Activated CD8-positive, alpha-beta memory T cell treated with anti-CD3 and anti-CD28 coated beads, Interleukin-2, amount 50 U/mL, for 24 hours (primary cell): ENCODE measurements around the gene PLBD2.

Experiments
- DNase-seq: peaks from one replicate; pipeline ENCODE4 v3.0.0-alpha.2; 2020; ENCODE audit errors: extremely low read depth

Gene PLBD2

GRCh38 chr12:113358381-113359132, at the start of gene PLBD2:
Gene PLBD2 (plus strand): TSS chr12:113358587. CDS start chr12:113358601, 14 bp downstream.
- DNase-seq: peak; percentile 86

- no peak for DNase-seq
Observed at GRCh38 chr12:113310489-113310888, 47.9 kb upstream of the PLBD2 start.

DNA sequence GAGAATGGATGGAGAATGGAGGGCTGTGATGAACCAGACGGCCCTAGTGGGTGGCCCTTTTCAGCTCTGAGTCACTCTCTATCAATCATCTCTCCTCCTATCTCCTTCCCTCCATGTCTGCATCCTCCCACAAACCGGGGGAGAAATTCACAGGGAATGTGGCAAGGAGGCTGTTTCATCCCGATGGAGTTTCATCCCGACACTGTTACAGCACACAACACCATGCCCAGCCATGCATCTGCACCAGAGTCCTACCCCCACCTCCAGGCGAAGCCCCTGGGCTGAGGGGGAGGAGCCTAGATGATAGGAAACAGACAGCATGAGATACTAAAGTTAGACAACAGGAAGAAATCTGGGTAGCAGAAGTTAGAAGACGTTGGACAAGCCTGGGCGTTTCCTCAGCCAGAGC, 44.3 kb upstream of the PLBD2 start:
- DNase-seq: no peak

- no peak for DNase-seq
Observed at GRCh38 chr12:113315358-113315757, 43.0 kb upstream of the PLBD2 start.

- no peak for DNase-seq
Observed at GRCh38 chr12:113316155-113316554, 42.2 kb upstream of the PLBD2 start.

GRCh38 chr12:113317122-113317521, 41.3 kb upstream of the PLBD2 start:
- DNase-seq: no peak

GRCh38 chr12:113318046-113318656, 40.2 kb upstream of the PLBD2 start:
- no peak for DNase-seq

DNA sequence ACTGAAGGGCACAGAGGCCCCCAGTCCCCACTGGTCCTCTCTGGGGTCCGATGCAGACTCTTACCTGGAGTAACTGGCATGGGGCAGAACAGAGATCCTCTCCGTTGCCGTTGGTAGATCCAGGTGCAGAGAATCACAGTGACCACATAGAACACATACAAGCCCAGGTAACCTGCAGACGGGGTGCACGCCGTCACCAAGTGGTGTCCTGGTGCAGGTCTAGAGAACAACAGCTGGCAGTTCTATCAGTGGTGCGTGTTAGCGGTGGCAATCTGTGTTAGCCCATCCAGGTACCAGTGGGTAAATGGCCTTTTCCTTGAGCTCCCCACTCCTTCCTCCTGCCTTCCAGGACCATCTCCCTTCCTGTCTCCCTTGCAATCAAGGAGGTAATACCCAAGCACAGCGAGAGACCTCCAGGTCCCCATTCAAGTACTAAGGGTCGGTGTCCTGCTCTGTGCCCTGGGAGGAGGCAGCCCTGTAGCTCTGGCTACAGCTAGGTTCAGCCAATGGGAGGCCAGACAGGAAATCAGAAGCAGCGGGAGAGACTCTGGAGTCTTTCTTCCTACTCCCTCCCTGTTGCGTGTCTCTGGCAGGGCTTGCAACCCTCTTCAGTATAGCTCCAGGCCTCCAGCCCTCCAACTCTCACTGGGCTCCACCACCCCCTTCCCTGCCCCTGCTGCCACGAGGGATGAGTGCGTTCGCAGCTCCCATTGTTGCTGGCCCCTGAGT, 39.3 kb upstream of the PLBD2 start:
- no peak for DNase-seq

GRCh38 chr12:113320401-113320800, 38.0 kb upstream of the PLBD2 start:
- no peak for DNase-seq

DNA sequence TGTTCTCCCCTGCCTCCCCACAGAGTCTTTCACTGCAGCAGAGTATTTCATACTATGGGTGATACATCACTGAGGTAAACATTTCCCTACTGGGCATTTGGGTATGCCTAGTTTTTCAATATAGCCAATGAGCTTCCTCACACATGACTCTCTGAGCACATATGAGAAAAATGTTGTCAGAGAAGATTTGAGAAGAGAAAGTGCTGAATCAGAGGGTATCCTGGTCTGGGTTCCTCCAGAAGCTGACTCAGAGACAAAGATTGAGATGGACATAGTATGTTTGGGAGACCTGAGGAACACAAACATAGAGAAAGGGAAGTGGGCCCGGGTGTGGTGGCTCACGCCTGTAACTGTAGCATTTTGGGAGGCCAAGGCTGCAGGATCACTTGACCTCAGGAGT, 36.0 kb upstream of the PLBD2 start:
- no peak for DNase-seq

- no peak for DNase-seq
Observed at GRCh38 chr12:113325916-113326315, 32.5 kb upstream of the PLBD2 start.

- no peak for DNase-seq
Observed at GRCh38 chr12:113326775-113327395, 31.5 kb upstream of the PLBD2 start.

DNA sequence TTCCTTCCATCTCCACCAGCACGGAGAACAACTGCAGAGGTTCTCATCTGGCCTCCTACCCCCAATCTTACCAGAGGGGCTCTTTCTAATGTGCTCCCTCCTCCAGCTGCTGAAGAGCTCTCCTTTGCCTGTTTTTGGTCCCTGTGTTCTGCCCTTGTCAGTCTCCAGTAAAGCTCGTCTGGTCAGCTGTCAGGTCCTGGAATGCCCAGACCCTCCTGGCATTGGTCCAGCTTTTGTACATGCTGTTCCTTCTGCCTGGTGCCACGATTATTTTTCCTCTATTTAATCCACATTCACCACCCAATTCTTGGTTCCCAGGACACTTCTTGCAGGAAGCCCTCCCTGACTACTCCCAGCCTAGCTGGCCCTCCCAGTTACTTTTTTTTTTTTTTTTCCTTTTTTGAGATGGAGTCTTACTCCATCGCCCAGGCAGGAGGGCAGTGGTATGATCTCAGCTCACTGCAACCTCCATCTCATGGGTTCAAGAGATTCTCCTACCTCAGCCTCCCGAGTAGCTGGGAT, 30.0 kb upstream of the PLBD2 start:
- DNase-seq: no peak

DNA sequence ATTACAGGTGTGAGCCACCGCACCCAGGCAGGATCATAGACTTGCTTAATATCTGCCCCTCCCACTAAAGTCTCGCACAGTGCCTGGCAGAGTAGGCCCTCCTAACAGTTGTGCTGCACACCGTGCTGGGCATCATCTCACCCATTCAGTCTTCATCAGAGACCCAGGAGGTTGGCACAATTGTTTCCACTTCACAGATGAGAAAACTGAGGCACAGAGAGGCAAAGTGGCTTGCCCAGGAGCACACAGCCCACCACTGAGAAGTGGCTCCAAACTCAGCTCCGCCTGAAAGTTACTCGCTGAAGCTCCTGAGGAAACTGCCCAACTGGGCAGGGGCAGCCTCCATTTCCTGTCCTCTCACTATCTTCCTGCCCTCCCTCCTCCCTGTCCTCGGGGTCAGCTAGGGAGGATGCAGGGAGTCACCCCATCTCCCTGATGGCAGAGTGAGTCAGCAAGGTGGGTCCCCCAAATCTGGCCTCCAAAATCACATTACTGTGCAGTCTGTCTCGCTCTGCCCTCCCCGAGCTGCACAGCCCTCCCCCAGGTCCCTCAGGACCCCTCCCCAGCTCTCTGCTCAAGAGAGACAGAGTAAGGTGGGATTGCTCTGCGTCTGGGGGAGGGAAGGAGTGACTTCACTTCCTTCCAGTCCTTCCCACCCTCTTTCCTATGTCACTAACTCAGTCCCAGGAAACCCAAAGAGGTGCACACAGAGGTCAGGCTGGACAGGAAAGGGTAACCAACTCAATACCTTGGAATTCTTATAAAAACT, 29.2 kb upstream of the PLBD2 start:
- no peak for DNase-seq

DNA sequence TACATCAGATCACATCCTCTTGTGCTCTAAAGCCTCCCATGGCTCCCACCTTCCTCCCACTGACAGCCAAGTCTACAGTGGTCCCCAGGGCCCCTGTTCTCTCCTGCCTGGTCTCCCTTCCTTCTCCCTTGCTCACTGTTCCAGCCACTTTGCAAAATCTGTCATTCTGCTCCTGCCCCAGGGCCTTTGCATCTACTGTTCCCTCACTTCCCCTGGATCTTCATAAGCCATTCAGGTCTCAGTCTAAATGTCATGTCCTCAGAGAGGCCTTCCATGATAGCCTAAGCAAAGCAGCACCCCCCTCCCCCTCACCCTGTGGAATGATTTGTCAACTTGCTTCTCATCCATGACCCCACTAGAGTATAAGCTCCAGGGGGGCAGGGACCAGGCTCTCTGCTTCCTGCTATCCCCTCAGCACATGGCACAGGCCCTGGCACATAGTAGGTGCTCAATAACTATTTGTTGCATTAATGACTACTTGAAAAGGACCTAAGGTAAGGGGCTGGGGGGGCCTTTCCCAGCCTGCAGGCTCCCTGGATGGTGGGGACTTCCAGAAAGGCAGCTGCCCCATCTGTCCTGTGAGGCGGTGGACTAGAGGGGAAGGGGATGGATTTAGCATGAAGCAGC, 28.5 kb upstream of the PLBD2 start:
- no peak for DNase-seq

- no peak for DNase-seq
Observed at GRCh38 chr12:113330505-113330904, 27.9 kb upstream of the PLBD2 start.

- DNase-seq: no peak
Observed at GRCh38 chr12:113332688-113333417, 25.5 kb upstream of the PLBD2 start.

DNA sequence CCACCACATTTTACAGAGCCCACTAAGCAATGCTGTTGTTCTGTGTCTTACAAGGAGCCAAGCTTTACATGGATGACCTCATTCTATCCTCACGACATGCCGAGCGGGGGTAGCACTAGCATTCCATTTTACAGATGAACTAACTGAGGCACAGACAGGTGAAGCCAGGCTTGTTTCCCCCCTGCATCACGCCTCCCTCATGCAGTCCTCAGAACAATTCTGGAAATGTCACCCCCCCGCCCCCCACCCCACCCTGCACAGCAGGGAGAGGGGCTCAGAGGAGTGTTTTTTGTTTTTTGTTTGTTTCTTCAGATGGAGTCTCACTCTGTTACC, 25.0 kb upstream of the PLBD2 start:
- DNase-seq: no peak

- DNase-seq: no peak
Observed at GRCh38 chr12:113333877-113334785, 24.3 kb upstream of the PLBD2 start.
